ENCODE results near the gene VAV1. TPM values are rescaled to one million over a fixed set of nuclear protein-coding genes. Genes with fewer than 3 reads are reported as not detected.

Gene VAV1
- total and polyA plus RNA-seq, 10 of the 15 experiments (the other 5 are each of a cell fraction or from before 2014, with no cell fraction given): 1.6 to 76.8 (median 40.7) TPM

DNA sequence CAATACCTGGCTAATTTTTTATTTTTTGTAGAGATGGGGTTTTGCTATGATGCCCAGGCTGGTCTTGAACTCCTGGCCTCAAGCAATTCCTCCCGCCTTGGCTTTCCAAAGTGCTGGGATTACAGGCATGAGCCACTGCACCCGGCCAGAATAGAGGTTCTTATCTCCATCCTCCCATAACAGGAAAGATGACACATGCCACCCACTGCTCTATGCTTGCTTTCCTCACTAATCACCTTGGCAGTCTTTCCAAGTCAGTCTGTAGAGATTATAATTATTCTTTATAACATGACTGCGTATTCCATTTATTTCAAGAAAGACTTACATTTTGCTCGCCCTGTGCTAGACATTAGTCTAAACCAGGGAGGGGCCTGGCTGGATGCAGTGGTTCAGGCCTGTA is 6.7 kb downstream of the VAV1 start (continued):
- TF ChIP-seq, protein P1, sequence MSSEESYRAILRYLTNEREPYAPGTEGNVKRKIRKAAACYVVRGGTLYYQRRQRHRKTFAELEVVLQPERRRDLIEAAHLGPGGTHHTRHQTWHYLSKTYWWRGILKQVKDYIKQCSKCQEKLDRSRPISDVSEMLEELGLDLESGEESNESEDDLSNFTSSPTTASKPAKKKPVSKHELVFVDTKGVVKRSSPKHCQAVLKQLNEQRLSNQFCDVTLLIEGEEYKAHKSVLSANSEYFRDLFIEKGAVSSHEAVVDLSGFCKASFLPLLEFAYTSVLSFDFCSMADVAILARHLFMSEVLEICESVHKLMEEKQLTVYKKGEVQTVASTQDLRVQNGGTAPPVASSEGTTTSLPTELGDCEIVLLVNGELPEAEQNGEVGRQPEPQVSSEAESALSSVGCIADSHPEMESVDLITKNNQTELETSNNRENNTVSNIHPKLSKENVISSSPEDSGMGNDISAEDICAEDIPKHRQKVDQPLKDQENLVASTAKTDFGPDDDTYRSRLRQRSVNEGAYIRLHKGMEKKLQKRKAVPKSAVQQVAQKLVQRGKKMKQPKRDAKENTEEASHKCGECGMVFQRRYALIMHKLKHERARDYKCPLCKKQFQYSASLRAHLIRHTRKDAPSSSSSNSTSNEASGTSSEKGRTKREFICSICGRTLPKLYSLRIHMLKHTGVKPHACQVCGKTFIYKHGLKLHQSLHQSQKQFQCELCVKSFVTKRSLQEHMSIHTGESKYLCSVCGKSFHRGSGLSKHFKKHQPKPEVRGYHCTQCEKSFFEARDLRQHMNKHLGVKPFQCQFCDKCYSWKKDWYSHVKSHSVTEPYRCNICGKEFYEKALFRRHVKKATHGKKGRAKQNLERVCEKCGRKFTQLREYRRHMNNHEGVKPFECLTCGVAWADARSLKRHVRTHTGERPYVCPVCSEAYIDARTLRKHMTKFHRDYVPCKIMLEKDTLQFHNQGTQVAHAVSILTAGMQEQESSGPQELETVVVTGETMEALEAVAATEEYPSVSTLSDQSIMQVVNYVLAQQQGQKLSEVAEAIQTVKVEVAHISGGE (CRISPR knock-in tag; IDR thresholded peaks at IDR 0.05): no peak
- no peak for TF ChIP-seq SIX5 (IDR thresholded peaks at IDR 0.05; ENCODE audit: low read depth, low read length, severe bottlenecking)
- TF ChIP-seq, protein P2, sequence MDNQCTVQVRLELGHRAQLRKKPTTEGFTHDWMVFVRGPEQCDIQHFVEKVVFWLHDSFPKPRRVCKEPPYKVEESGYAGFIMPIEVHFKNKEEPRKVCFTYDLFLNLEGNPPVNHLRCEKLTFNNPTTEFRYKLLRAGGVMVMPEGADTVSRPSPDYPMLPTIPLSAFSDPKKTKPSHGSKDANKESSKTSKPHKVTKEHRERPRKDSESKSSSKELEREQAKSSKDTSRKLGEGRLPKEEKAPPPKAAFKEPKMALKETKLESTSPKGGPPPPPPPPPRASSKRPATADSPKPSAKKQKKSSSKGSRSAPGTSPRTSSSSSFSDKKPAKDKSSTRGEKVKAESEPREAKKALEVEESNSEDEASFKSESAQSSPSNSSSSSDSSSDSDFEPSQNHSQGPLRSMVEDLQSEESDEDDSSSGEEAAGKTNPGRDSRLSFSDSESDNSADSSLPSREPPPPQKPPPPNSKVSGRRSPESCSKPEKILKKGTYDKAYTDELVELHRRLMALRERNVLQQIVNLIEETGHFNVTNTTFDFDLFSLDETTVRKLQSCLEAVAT (IDR thresholded peaks at IDR 0.05): no peak
- no peak for TF ChIP-seq EP300 (IDR thresholded peaks at IDR 0.05; ENCODE audit: borderline replicate concordance in 1 of 2, control insufficient read depth in 1 of 2, low read depth in 2 of 2, low read length in 2 of 2)
- TF ChIP-seq RBBP5 (conservative IDR thresholded peaks at IDR 0.05): no peak
- no peak for TF ChIP-seq WRNIP1 (IDR thresholded peaks at IDR 0.05; ENCODE audit: borderline replicate concordance, low read depth, low read length)
- TF ChIP-seq BACH1 (IDR thresholded peaks at IDR 0.05; ENCODE audit: borderline replicate concordance): no peak
- TF ChIP-seq, protein P3, sequence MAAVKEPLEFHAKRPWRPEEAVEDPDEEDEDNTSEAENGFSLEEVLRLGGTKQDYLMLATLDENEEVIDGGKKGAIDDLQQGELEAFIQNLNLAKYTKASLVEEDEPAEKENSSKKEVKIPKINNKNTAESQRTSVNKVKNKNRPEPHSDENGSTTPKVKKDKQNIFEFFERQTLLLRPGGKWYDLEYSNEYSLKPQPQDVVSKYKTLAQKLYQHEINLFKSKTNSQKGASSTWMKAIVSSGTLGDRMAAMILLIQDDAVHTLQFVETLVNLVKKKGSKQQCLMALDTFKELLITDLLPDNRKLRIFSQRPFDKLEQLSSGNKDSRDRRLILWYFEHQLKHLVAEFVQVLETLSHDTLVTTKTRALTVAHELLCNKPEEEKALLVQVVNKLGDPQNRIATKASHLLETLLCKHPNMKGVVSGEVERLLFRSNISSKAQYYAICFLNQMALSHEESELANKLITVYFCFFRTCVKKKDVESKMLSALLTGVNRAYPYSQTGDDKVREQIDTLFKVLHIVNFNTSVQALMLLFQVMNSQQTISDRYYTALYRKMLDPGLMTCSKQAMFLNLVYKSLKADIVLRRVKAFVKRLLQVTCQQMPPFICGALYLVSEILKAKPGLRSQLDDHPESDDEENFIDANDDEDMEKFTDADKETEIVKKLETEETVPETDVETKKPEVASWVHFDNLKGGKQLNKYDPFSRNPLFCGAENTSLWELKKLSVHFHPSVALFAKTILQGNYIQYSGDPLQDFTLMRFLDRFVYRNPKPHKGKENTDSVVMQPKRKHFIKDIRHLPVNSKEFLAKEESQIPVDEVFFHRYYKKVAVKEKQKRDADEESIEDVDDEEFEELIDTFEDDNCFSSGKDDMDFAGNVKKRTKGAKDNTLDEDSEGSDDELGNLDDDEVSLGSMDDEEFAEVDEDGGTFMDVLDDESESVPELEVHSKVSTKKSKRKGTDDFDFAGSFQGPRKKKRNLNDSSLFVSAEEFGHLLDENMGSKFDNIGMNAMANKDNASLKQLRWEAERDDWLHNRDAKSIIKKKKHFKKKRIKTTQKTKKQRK (IDR thresholded peaks at IDR 0.05; ENCODE audit: low read depth, low read length): no peak
- TF ChIP-seq TCF12 (IDR thresholded peaks at IDR 0.05; ENCODE audit: low read depth, low read length): no peak
- no peak for TF ChIP-seq RAD21 (IDR thresholded peaks at IDR 0.05; ENCODE audit: insufficient read depth, low read depth, low read length)

Data from GM12878 (cell line).